ENCODE results near the gene SEPTIN3.
A peak's percentile ranks its signal among the peaks of the same experiment; 100 is the strongest.

SEPTIN3 gene

GRCh38 chr22:41976070-41976901 lies 7.0 kb downstream of the SEPTIN3 start:
- peak; percentile 65 for DNase-seq

- DNase-seq, result peak; percentile 34
Measured at GRCh38 chr22:41976961-41977566, 7.8 kb downstream of the SEPTIN3 start.

- DNase-seq, result no peak
Measured at GRCh38 chr22:41978732-41979131, 9.5 kb downstream of the SEPTIN3 start.

GRCh38 chr22:41979423-41980250 lies 10.4 kb downstream of the SEPTIN3 start:
- DNase-seq, result no peak

GRCh38 chr22:41982865-41983264 lies 13.6 kb downstream of the SEPTIN3 start:
- no peak for DNase-seq

GRCh38 chr22:41983513-41984405 lies 14.5 kb downstream of the SEPTIN3 start:
- no peak for DNase-seq

- no peak for DNase-seq
Measured at GRCh38 chr22:41987276-41987675, 18.0 kb downstream of the SEPTIN3 start.

- no peak for DNase-seq
Measured at GRCh38 chr22:41989246-41989645, 20.0 kb downstream of the SEPTIN3 start.

GRCh38 chr22:41991111-41991510 lies 21.9 kb downstream of the SEPTIN3 start:
- DNase-seq, result no peak

- no peak for DNase-seq
Measured at GRCh38 chr22:41992496-41992895, 23.3 kb downstream of the SEPTIN3 start.

GRCh38 chr22:41995211-41995610 lies 26.0 kb downstream of the SEPTIN3 start:
- DNase-seq, result no peak

GRCh38 chr22:41996826-41997225 lies 27.6 kb downstream of the SEPTIN3 start:
- DNase-seq, result no peak

GRCh38 chr22:41998361-41999261 lies 29.4 kb downstream of the SEPTIN3 start, which contains the start of gene WBP2NL:
WBP2NL (plus strand) TSS chr22:41998788; CDS start chr22:41998819, 31 bp downstream.
- peak; percentile 91 for DNase-seq

GRCh38 chr22:42000466-42000865 lies 31.2 kb downstream of the SEPTIN3 start:
- DNase-seq, result no peak

- no peak for DNase-seq
Measured at GRCh38 chr22:42001121-42001520, 31.9 kb downstream of the SEPTIN3 start.

- no peak for DNase-seq
Measured at GRCh38 chr22:42001706-42002105, 32.5 kb downstream of the SEPTIN3 start.

- DNase-seq, result no peak
Measured at GRCh38 chr22:42007922-42008321, 38.7 kb downstream of the SEPTIN3 start.

GRCh38 chr22:42010778-42011177 lies 41.5 kb downstream of the SEPTIN3 start:
- no peak for DNase-seq

- DNase-seq, result no peak
Measured at GRCh38 chr22:42013385-42013784, 44.1 kb downstream of the SEPTIN3 start.

- no peak for DNase-seq
Measured at GRCh38 chr22:42016111-42016510, 46.9 kb downstream of the SEPTIN3 start.

- DNase-seq, result no peak
Measured at GRCh38 chr22:42018224-42018623, 49.0 kb downstream of the SEPTIN3 start.
